Suppressor macrophage treated with lipopolysaccharide for 4 hours (primary cell): Measurements from ENCODE around the gene MMP21.
A peak's percentile ranks its signal among the peaks of the same experiment; 100 is the strongest.

Experiments used
- DNase-seq: peaks from one replicate; pipeline ENCODE4 v3.0.0-alpha.2; 2020

MMP21 gene

GRCh38 chr10:125775491-125776106 lies at the start of gene MMP21:
MMP21 (minus strand) TSS chr10:125775821; CDS start chr10:125775821, 0 bp downstream.
- no peak for DNase-seq

DNA sequence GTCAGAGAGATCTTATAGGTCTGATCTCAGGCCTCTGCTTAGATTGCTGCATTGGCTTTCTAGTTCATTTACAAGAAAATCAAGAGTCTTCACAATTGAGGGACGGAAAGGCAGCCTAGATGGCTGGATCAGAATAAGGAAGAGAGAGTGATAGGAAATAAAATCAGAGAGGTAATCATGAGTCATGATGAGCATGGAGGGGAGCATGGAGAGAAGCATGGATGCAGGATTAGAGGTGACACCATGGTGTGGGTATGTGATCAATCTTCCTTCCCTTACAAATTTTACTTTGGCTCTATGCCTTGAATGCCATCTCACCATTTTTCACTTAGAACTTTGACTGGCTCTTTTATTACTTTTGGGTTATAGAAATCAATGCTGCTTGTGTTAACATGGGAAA lies 49.1 kb upstream of the MMP21 start:
- no peak for DNase-seq

- no peak for DNase-seq
Measured at GRCh38 chr10:125823663-125824251, 48.1 kb upstream of the MMP21 start.

DNA sequence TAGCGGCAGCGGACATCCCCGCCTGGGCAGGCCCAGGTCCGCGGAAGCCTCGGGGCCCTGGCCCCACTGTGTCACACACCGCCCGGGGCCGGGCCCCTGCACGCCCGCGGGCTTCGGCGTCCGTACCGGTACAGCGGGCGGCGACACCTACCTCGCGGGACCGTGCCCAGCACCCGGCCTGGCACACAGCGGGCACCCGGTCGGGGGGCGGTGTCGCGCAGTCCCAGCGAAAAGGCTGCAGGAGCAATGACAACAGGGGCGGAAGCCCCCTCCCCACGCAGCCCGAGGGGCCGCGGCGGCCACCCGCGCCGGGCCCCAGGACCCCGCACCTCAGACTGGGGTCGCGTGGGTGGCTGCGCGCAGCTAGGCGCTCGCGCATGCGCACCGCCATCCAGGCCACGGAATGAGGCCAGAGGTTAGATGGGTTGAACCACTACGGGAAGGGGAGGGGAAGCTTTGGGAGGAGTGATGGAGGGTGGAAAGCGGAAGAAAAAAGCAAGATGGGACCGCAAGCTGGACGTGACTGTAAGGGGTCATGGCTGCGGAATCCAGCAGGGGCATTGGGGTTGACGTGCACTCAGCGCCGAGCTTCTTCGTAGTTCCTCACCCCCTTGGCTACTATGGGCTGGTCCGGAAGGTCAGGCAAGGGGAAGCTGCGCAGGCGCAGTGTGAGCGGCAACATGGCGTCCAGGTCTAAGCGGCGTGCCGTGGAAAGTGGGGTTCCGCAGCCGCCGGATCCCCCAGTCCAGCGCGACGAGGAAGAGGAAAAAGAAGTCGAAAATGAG lies 47.4 kb upstream of the MMP21 start, which contains the start of the genes BCCIP and UROS:
BCCIP (plus strand) TSS at position 669 of the 785 bp plus-strand sequence; CDS start at position 681, 12 bp downstream.
UROS (minus strand) TSS at position 381 of the 785 bp plus-strand sequence. CDS start 6,759 bp downstream, outside the sequence.
- peak; percentile 96 for DNase-seq

GRCh38 chr10:125820701-125821100 lies 45.1 kb upstream of the MMP21 start:
- DNase-seq = peak; percentile 9

DNA sequence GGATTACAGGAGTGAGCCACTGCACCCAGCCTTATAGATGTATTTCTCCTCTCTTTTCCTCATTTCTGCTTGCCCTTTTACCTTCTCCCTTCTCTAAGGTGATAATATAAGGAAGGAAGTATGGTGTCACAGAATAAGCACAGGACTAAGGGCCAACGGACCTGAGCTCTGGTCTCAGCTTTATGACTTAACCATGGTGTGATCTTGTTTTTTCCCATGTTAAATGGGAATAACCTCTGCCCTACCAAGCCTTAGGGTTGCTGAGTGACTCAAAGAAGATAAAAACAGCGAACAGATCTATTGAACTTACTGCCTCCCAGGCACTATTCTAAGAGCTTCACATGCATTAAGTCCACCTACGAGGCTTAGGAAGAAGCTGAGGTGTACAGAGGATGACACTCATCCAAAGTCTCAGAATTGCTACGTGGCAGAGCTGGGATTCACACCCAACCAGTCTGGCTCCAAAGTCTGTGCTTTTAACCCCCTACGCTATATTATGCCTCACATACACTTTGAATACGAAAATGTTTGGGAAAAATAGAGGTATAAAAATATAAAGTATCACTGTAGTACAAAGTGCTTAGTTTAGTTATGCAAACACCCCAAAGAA lies 41.8 kb upstream of the MMP21 start:
- no peak for DNase-seq

DNA sequence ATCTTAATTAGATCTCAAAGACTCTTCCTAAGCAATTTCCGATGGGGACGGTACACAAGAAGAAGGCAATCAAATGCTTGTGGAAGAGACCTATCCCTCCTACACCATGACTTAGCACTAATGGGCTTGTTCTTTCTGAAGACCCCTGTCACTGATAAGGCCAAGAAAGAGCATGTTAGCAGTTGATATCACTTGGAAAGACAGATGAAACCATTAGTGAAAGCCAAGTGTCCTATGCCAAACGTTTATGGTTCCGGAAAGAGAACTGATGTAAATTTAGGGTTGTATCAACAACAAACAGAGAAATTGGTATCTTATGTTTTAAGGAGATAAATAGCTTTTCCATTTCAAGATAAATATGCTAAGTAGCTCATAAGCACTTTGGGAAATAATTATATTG lies 40.9 kb upstream of the MMP21 start:
- no peak for DNase-seq

GRCh38 chr10:125815764-125816163 lies 40.1 kb upstream of the MMP21 start:
- DNase-seq = no peak

DNA sequence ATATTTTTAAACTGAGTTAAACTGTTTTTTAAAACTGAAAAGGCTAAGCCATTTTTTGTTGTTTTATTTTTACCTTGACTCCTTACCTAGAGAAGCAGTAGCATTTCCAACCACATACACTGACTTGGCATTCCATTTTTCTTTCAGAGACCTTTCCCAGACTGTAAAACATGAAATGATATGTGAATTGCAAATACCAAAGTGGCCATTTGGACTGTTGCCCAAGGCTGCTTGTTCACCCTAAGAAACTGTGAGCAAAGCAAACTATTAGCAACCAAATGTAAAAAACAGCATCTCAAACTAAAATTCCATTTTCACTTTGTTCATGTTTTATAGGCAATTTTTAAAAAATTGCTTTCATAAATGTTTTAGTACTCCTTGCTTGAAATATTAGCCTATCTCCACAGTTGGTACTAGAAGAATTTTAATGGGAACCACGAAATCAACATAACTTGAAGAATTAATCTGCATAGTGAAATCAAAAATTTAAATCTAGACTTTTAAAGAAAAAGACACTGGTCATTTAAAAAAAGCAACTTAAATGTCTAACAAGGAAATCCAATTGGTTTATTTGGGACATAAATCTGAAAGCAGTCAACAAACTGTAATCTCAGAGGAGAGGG lies 36.6 kb upstream of the MMP21 start:
- DNase-seq = no peak

GRCh38 chr10:125811251-125811650 lies 35.6 kb upstream of the MMP21 start:
- no peak for DNase-seq

GRCh38 chr10:125808047-125808446 lies 32.4 kb upstream of the MMP21 start:
- no peak for DNase-seq

- DNase-seq = no peak
Measured at GRCh38 chr10:125802739-125803138, 27.1 kb upstream of the MMP21 start.

DNA sequence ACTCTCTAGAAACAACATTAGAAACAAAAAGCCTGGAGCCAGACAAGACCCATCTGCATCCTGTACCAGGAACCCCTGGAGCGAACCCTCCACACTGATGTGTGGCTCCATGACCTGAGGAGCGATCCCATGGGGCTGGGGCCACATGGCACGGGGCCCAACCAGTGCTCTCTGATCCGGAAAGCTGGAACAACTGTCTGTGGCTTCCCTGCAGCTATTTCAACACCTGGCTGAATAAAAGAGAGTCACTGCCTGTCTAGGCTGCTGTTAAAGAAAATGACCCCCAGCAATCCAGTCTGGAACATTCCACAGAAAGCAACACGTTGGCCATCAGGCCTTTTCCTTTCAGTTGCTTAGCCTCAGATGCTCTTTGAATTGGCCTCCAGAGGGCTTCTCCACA lies 26.5 kb upstream of the MMP21 start:
- DNase-seq = no peak

DNA sequence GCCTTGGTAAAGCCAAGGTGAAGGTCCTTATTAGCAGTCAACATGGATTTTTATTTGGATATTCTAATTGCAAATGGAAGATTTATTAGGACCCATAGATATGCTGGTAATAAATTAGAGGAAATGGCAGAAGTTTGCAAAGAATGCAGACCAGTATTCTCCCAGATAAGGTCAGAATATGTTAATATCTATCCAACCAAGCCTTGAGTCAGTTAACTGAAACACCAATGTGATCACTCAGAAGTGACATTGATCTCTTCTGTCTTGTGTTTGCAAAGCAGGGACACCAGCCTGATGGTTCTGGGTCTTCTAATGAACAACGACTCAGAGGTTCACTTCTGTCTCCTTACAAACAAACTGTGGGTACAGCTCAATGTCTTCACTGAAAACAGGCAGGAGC lies 26.0 kb upstream of the MMP21 start:
- no peak for DNase-seq

DNA sequence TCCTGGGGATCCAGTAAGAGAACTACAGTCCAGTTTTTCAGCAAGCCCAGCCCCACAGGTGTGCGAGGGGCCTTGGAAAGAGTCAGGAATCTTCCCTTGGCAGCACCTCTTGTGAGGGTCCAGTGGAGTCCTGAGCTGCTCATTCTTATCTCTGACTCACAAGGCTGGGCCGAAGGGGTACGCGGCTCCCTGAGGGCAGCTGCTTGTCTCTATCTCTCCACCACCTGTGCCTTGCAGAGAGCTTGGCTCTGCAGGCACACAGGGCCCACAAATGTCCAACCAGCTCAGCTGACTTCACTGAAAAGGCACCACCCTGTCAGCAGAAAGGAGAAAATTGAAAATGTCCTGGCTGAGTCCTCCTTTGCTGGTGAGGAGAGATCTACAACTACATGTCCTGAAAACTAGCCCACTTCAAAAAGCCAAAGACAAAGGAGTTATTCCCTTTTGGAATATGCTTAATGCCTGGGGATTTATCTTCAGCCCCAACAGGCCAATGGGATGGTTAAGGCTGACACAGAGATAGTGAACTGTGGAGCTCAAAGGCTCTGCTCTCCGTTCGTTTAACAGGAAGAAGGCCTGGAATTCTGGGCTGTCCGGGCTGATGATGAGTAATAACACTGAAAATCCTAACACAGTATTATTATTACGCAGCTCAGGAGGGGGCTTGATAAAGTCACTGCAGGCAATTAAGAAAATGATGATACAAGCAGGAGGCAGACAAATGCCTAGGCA lies 24.0 kb upstream of the MMP21 start:
- no peak for DNase-seq

GRCh38 chr10:125797994-125798662 lies 22.5 kb upstream of the MMP21 start:
- no peak for DNase-seq

GRCh38 chr10:125797424-125797823 lies 21.8 kb upstream of the MMP21 start:
- no peak for DNase-seq

- no peak for DNase-seq
Measured at GRCh38 chr10:125795637-125796190, 20.1 kb upstream of the MMP21 start.

DNA sequence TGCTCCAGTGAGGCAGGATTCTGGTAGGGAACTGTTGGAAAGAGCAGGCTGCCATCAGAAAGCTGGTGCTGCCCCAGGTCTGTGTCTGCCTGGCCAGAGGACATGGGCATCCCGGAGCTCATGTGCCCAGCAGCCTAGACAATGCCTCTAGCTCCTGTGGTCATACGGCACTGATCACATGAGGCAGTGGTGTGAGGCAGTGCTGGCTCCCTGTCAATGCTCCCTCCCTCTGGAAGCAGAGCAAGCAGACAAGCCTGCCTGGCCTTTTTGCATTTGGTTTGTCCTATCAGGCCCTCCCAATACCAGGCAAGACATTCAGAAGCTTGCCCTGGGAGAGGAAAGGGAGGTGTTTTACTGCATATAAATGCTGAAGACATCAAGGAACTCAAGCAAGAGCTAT lies 19.5 kb upstream of the MMP21 start:
- DNase-seq = no peak

- DNase-seq = no peak
Measured at GRCh38 chr10:125792342-125793300, 17.0 kb upstream of the MMP21 start.
